Large intestine (tissue), 3 donors: ENCODE measurements around the gene LYPD5. TPM values are rescaled to one million over a fixed set of nuclear protein-coding genes. Genes with fewer than 3 reads are reported as not detected.
"Not testable (repeated sequence)": the region's sequence is repeated elsewhere in the genome, so short reads cannot be mapped to it uniquely, and the experiment has no call there.

Source experiments
- DNase-seq, 2 donors: peaks; one replicate each; pipeline versions ENCODE4 v3.0.0 to v3.0.0-alpha.2; 2013
- H3K27ac ChIP-seq: one replicate; pipeline ENCODE4 v1.5.1; 2013; ENCODE audit warnings: low read length
- H3K27me3 ChIP-seq: 2 replicates; pipeline ENCODE4 v1.6.1; 2013; ENCODE audit warnings: low read length; ENCODE audit not compliant: control insufficient read depth, insufficient read depth
- H3K36me3 ChIP-seq: 2 replicates; pipeline ENCODE4 v1.6.1; 2013; ENCODE audit warnings: low read length; ENCODE audit not compliant: control insufficient read depth, insufficient read depth
- H3K4me1 ChIP-seq: one replicate; pipeline ENCODE4 v1.6.1; 2013; ENCODE audit warnings: low read length; ENCODE audit not compliant: control insufficient read depth, insufficient read depth
- H3K4me3 ChIP-seq: one replicate; pipeline ENCODE4 v1.5.1; 2013; ENCODE audit warnings: low read length
- H3K9me3 ChIP-seq: one replicate; pipeline ENCODE4 v1.6.1; 2013; ENCODE audit warnings: mild to moderate bottlenecking, low read depth, low read length, moderate library complexity; ENCODE audit not compliant: control insufficient read depth
- WGBS: methylation state at CpG from one replicate; pipeline ENCODE4 v1.1.5; 2013; ENCODE audit warnings: low lambda C conversion rate; ENCODE audit not compliant: insufficient coverage; 5-methylcytosine and 5-hydroxymethylcytosine counted together
- polyA plus RNA-seq: library from polyadenylated mRNA; unstranded; fragments of 120-200 nt; gene quantifications from one replicate; pipeline ENCODE4 v1.2.1, GENCODE V29; 2013

Gene LYPD5
- polyA plus RNA-seq, 1 donor = 0.81 TPM

DNA sequence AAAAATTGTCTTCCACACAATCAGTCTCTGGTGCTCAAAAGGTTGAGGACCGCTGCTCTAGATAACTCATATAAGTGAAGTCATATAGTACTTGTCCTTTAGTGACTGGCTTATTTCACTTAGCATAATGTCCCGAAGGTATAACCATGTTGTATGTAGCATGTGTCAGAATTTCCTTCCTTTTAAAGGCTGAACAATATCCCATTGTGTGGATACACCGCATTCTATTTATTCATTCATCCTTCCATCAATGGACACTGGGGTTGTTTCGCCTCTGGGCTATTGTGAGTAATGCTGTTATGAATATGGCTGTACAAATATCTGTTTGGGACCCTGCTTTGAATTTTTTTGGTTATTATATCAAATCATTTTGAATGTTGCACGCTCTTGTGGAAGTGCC, 4.6 kb upstream of the LYPD5 start:
- no peak for DNase-seq
- Histone ChIP-seq H3K27ac (no peak overlapping the region), H3K27me3 (peaks cover 4% of the 10 kb centered on the region), H3K36me3 (no peaks in the 10 kb centered on the region), H3K4me1 (no peaks in the 10 kb centered on the region), H3K9me3 (no peaks in the 10 kb centered on the region), H3K4me3 (no peak overlapping the region)
- WGBS = 100% methylated on average over 1 of the region's 5 CpGs

DNA sequence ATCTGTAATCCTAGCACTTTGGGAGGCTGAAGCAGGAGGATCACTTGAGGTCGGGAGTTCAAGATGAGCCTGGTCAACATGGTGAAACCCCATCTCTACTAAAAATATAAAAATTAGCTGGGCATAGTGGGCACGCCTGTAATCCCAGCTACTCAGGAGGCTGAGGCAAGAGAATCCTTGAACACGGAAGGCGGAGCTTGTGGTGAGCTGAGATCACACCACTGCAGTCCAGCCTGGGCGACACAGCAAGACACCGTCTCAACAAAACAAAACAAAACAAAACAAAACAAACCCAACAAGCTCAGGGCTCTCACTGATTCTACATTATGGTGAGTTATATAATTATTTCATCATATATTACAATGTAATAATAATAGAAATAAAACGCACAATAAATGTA, 4.2 kb upstream of the LYPD5 start:
- not testable (repeated sequence) for DNase-seq, H3K36me3 ChIP-seq, H3K4me3 ChIP-seq, H3K27me3 ChIP-seq, H3K9me3 ChIP-seq, H3K27ac ChIP-seq, H3K4me1 ChIP-seq
- whole genome bisulfite sequencing = 100% methylated on average over 1 of the region's 7 CpGs

DNA sequence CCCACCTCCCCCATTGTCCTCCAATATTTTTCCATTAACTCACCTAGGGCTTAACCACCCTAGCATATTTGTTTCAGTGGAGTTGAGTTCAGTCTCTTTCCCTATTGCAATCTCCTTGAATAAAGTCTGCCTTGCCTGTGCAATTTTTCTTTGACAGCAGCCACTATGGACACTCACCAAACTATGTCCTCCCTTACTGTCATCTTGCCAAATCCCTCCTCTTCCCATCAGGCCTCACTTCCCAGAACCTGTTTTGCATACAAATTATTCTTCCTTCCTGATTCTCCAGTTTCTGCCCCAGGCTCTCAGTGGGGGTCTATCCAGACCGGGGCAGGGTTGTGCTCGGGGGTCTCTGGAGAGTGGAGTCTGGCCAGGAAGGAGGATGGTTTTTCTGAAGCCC, 2.2 kb upstream of the LYPD5 start:
- H3K9me3 ChIP-seq = no peaks in the 10 kb centered on the region
- DNase-seq = no peak
- H3K4me1 ChIP-seq = no peaks in the 10 kb centered on the region
- H3K4me3 ChIP-seq = no peak overlapping the region
- no peaks in the 10 kb centered on the region for H3K36me3 ChIP-seq
- no peak overlapping the region for H3K27ac ChIP-seq
- peaks cover 8% of the 10 kb centered on the region for H3K27me3 ChIP-seq
- WGBS = no CpG with 5 or more reads among the region's 2 CpGs

DNA sequence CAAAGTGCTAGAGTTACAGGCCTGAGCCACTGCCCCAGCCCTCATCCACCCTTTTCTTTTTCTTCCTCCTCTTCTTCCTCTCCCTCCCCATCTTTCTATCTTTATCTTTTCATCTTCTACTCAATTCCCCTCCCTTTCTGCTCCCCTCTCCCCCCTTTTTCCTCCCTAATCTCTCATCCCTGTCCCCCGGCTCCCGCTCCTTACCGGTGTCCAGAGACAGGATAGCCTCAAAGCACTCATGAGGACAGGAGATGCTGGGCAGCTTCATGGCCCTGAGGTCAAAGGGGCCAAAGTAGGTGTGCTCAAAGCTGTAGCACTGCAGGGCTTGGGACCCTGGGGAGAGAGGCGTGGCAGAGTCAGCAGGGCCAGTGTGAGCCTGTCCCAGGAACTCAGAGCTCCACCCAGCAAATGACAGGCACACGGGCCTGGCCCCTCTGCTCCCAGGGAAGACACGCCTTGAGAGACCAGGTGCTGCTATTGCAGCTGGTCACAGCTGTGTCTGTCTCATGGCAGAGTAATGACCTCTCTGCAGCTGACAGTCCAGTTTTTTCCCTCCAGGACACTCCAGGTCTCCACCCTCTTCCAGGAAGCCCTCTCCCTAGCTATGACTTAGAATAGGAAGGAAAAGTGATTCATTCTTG, 2.6 kb downstream of the LYPD5 start:
- Histone ChIP-seq H3K9me3 (no peaks in the 10 kb centered on the region), H3K36me3 (no peaks in the 10 kb centered on the region), H3K4me3 (no peak overlapping the region), H3K4me1 (peaks cover 4% of the 10 kb centered on the region), H3K27ac (no peak overlapping the region), H3K27me3 (peaks cover 23% of the 10 kb centered on the region)
- DNase-seq = peak in 1 of 2 donors; percentile 58
- no CpG with 5 or more reads among the region's 6 CpGs for WGBS

DNA sequence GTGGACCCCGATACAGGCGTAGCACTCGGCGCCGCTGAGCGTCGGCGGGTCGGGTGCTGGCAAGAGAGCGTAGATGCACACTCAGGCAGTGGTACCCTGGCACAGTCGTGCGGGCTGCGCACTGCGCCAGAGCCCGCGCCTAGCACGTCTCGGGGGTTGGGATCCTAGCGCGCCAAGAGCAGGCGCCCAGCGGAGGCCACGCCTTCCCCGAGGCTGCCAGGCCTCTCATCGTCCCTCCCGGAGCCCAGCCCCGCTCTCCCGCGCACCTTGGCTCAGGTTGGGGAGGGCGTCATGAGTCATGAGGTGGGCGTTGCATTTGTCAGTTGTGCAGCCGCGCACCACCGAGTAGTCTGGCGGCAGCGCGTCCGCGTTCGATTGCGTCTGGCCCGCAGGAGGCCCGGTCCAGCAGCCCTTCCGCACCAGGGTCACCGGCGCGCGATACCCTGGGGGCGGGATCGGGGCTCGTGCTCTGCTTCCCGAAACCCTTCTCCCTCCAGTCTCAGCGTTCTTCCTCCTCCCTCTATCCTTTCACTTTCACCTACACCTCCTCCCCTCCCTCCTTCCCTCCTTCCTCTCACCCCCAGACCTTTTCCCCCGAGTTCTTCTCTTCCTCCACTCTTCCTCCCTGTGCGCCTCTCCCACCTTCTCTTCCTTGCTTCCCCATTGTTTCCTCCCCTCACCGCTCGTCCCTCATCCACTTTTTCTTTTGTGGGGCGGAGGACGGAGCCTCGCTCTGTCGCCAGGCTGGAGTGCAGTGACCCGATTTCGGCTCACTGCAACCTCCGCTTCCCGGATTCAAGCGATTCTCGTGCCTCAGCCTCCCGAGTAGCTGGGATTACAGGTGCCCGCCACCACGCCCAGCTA, 3.5 kb downstream of the LYPD5 start:
- Histone ChIP-seq H3K27me3 (peaks cover 26% of the 10 kb centered on the region), H3K36me3 (no peaks in the 10 kb centered on the region), H3K4me1 (peaks cover 4% of the 10 kb centered on the region), H3K4me3 (peak overlapping the region; percentile 43), H3K27ac (no peak overlapping the region), H3K9me3 (no peaks in the 10 kb centered on the region)
- whole genome bisulfite sequencing = 10% methylated on average over 2 of the region's 70 CpGs
- peak; percentile 74 to 83 for DNase-seq

DNA sequence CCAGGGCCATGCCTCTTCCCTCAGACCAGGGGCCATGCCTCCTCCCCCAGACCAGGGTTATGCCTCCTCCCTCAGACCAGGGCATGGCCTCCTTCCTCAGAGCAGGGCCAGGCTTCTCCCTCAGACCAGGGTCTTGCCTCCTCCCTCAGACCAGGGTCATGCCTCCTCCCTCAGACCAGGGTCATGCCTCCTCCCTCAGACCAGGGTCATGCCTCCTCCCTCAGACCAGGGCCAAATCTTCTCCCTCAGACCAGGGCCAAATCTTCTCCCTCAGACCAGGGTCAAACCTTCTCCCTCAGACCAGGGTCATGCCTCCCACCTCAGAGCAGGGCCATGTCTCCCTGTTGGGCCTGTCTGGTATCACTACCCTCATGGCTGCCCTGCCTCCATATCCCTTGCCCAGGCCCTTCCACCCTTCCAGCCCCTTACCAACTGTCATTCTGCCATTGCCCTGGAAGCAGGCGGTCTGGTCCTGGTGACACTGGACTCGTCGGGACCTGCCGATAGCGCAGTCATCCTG, 4.2 kb downstream of the LYPD5 start:
- H3K9me3 ChIP-seq = no peaks in the 10 kb centered on the region
- H3K27ac ChIP-seq = no peak overlapping the region
- H3K36me3 ChIP-seq = no peaks in the 10 kb centered on the region
- WGBS = no CpG with 5 or more reads among the region's 5 CpGs
- peaks cover 4% of the 10 kb centered on the region for H3K4me1 ChIP-seq
- H3K4me3 ChIP-seq = peak overlapping the region; percentile 43
- DNase-seq = no peak
- H3K27me3 ChIP-seq = peaks cover 31% of the 10 kb centered on the region

DNA sequence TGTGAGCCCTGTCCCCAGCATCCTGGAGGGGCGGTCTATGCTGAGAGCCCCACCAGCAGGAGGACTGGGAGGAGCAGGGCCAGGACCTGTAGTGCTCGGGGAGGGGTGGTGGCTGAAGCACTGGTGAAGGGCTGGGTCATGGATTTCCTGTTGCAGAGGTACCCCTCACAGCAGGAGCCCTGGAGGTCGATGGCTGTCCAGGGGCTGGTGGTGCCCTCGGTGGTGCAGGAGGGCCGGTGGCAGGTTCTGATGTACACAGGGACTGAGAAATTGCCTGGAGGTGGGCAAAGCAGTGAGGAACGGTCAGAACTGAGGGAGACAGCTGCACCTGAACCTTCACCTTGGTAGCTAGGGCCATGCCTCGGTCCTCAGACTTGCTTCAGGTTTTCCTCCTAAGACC, 4.7 kb downstream of the LYPD5 start:
- Histone ChIP-seq H3K36me3 (no peaks in the 10 kb centered on the region), H3K27ac (no peak overlapping the region), H3K27me3 (peaks cover 31% of the 10 kb centered on the region), H3K4me1 (peaks cover 4% of the 10 kb centered on the region), H3K4me3 (no peak overlapping the region), H3K9me3 (no peaks in the 10 kb centered on the region)
- no peak for DNase-seq
- no CpG with 5 or more reads among the region's 7 CpGs for WGBS

DNA sequence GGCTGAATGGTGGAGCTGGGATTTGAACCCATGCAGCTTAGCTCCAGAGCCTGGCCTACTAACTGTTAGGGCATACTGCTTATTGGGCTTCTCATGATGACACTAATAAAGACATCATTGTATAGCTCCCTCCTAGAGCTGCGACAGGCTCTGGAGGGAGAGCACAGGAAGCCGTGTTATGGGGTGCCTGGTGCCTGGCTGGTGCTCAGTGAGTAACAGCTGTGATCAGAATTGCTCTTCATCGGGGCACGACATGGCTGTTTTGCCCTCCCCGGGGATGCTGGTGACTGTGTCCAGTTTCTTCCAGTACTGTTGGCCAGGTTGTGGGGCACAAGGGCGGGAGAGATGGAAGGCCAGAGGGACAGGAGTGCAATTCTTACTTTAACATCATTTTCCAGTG, 5.1 kb downstream of the LYPD5 start:
- H3K36me3 ChIP-seq = no peaks in the 10 kb centered on the region
- peaks cover 4% of the 10 kb centered on the region for H3K4me1 ChIP-seq
- DNase-seq = no peak
- no peak overlapping the region for H3K27ac ChIP-seq
- WGBS = no CpG with 5 or more reads among the region's 6 CpGs
- peaks cover 29% of the 10 kb centered on the region for H3K27me3 ChIP-seq
- no peak overlapping the region for H3K4me3 ChIP-seq
- H3K9me3 ChIP-seq = no peaks in the 10 kb centered on the region

DNA sequence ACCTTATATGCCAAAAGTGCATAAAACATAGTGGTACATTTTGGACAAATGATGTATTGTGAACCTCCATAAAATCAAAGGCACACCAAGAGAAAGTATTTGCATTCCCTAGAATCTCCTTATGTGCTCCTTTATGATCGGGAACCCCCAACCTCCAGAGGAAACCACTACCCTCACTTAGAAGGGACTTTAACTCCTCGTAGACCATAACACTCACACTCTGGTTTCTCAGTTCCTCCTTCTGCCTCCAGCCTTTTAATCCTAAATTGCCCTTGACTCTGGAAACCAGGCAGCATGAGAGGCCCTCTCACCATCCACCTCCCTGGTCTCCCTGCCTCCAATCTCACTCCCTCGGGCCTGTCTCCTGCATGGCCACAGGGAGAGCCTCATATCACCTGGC, 11.7 kb downstream of the LYPD5 start:
- Histone ChIP-seq H3K27me3 (peaks cover 10% of the 10 kb centered on the region), H3K27ac (no peak overlapping the region), H3K4me1 (no peaks in the 10 kb centered on the region), H3K36me3 (no peaks in the 10 kb centered on the region), H3K4me3 (no peak overlapping the region), H3K9me3 (no peaks in the 10 kb centered on the region)
- no CpG with 5 or more reads among the region's 3 CpGs for WGBS
- no peak for DNase-seq

DNA sequence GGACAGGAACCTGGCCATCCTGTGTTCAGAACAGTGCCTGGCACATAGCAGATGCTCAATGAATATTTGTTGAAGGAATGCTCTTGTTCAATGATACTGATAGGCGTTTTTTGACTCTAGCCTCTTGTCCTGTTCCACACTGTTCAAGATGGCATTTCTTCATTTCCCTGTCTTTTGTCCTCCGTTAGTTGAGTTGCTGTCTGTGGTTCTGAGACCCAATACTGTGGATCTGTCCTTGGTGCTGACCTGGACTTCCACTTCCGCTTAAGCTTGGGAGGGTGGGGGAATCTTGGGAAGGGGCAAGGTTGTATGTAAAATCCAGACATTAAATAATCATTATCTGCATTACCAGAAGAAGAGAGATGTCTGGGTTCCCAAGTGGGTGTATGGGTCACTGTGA, 13.2 kb downstream of the LYPD5 start:
- Histone ChIP-seq H3K9me3 (no peaks in the 10 kb centered on the region), H3K27me3 (peaks cover 10% of the 10 kb centered on the region), H3K36me3 (no peaks in the 10 kb centered on the region), H3K27ac (no peak overlapping the region), H3K4me3 (no peak overlapping the region), H3K4me1 (no peaks in the 10 kb centered on the region)
- no peak for DNase-seq
- WGBS = no CpG with 5 or more reads among the region's 3 CpGs
